ENCODE results near the gene OLA1.

The OLA1 gene

DNA sequence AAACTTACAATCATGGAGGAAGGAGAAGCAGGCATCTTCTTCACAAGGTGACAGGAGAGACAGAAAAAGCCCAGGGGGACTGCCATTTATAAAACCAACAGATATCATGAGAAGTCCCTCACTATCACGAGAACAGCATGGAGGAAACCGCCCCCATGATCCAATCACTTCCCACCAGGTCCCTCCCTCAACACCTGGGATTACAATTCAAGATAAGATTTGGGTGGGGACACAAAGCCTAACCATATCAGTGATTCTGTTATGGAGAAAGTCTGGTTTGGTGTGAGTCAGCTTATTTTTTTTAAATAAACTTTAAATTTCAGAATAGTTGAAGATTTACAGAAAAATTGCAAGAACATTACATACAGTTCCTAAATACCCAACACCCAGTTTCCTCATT, 198.4 kb downstream of the OLA1 start:
- TF ChIP-seq EZH2phosphoT487 (conservative IDR thresholded peaks at IDR 0.05; ENCODE audit: low read length), result no peak
- TF ChIP-seq, protein P1, sequence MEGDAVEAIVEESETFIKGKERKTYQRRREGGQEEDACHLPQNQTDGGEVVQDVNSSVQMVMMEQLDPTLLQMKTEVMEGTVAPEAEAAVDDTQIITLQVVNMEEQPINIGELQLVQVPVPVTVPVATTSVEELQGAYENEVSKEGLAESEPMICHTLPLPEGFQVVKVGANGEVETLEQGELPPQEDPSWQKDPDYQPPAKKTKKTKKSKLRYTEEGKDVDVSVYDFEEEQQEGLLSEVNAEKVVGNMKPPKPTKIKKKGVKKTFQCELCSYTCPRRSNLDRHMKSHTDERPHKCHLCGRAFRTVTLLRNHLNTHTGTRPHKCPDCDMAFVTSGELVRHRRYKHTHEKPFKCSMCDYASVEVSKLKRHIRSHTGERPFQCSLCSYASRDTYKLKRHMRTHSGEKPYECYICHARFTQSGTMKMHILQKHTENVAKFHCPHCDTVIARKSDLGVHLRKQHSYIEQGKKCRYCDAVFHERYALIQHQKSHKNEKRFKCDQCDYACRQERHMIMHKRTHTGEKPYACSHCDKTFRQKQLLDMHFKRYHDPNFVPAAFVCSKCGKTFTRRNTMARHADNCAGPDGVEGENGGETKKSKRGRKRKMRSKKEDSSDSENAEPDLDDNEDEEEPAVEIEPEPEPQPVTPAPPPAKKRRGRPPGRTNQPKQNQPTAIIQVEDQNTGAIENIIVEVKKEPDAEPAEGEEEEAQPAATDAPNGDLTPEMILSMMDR (IDR thresholded peaks at IDR 0.05; ENCODE audit: insufficient read depth, low read length, poor library complexity, severe bottlenecking), result no peak
- Histone ChIP-seq H3K4me2 (ENCODE audit: low read depth, low read length, poor library complexity, severe bottlenecking) (no peak overlapping the region), H3F3A (ENCODE audit: insufficient read depth) (no peaks in the 10 kb centered on the region)

DNA sequence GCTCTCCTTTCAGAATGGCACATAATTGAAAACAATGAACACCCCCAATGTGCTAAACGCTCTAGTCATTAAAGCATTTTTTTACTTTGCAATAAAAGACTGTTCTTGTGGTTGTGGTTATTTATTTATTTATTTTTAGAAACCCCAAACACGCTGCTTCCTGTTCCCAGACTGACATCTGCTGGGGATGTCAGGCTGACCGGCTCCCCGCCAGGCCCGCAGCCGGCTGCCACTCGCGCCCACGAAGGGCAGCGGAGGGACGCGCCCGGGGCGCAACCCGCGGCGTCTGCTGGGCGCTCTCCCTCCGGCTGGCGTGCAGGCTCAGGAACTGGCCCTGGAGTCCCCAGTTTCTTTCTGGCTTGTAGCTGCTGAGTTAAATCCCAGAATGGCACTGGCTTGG, 200.1 kb downstream of the OLA1 start:
- Histone ChIP-seq H3K27me3 (ENCODE audit: low read length) (no peaks in the 10 kb centered on the region), H3K9ac (ENCODE audit: low read length) (no peak overlapping the region), H3K9me3 (ENCODE audit: insufficient read depth, low read length) (no peaks in the 10 kb centered on the region), H4K20me1 (ENCODE audit: low read depth, low read length) (no peaks in the 10 kb centered on the region), H3K36me3 (ENCODE audit: low read length) (no peaks in the 10 kb centered on the region), H3K9me2 (replicated peaks; ENCODE audit: insufficient read depth, low read length) (no peaks in the 10 kb centered on the region), H2AFZ (ENCODE audit: low read depth, low read length, severe bottlenecking) (no peak overlapping the region), H3K79me2 (ENCODE audit: insufficient read depth, low read length) (no peaks in the 10 kb centered on the region), H3K4me2 (ENCODE audit: low read depth, low read length, poor library complexity, severe bottlenecking) (no peak overlapping the region), H3F3A (ENCODE audit: insufficient read depth) (no peaks in the 10 kb centered on the region), H3K4me3 (ENCODE audit: insufficient read depth, low read length, poor library complexity, severe bottlenecking) (no peak overlapping the region), H3K27ac (ENCODE audit: low read depth, low read length) (no peak overlapping the region)
- no peak for TF ChIP-seq EZH2phosphoT487 (conservative IDR thresholded peaks at IDR 0.05; ENCODE audit: low read length)
- TF ChIP-seq, protein P1 (IDR thresholded peaks at IDR 0.05; ENCODE audit: insufficient read depth, low read length, poor library complexity, severe bottlenecking), result no peak

More for the DNA sequence above, 198.4 kb downstream of the OLA1 start:
- H3K79me2 ChIP-seq (ENCODE audit: insufficient read depth, low read length), result no peaks in the 10 kb centered on the region
- no peak overlapping the region for H3K4me3 ChIP-seq (ENCODE audit: insufficient read depth, low read length, poor library complexity, severe bottlenecking)
- no peak overlapping the region for H2AFZ ChIP-seq (ENCODE audit: low read depth, low read length, severe bottlenecking)
- no peaks in the 10 kb centered on the region for H3K36me3 ChIP-seq (ENCODE audit: low read length)
- H3K9ac ChIP-seq (ENCODE audit: low read length), result no peak overlapping the region
- H4K20me1 ChIP-seq (ENCODE audit: low read depth, low read length), result no peaks in the 10 kb centered on the region
- H3K9me2 ChIP-seq (replicated peaks; ENCODE audit: insufficient read depth, low read length), result no peaks in the 10 kb centered on the region
- H3K9me3 ChIP-seq (ENCODE audit: insufficient read depth, low read length), result no peaks in the 10 kb centered on the region
- no peaks in the 10 kb centered on the region for H3K27me3 ChIP-seq (ENCODE audit: low read length)
- H3K27ac ChIP-seq (ENCODE audit: low read depth, low read length), result no peak overlapping the region

DNA sequence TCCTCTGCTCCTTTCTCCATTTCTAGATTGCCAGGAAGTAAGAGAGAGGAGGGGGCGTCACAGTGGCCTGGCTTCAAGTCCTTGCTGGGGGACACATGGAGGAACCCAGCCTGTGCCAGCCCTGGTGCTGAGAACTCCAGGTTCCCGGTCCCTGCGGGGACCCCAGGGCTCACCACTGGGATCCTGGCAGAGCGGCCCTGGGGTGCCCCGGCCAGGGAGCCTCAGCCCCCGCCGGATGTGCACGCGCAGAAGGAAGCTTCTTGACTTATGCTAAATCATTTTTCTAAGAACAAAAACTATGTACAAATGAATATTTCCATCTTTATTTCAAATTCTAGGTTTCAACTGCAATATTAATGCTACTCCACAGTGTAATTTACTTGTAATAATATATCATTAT, 200.6 kb downstream of the OLA1 start:
- H3F3A ChIP-seq (ENCODE audit: insufficient read depth), result no peaks in the 10 kb centered on the region
- no peak overlapping the region for H3K27ac ChIP-seq (ENCODE audit: low read depth, low read length)
- H3K9me3 ChIP-seq (ENCODE audit: insufficient read depth, low read length), result no peaks in the 10 kb centered on the region
- H3K4me2 ChIP-seq (ENCODE audit: low read depth, low read length, poor library complexity, severe bottlenecking), result no peak overlapping the region
- H3K9ac ChIP-seq (ENCODE audit: low read length), result no peak overlapping the region
- TF ChIP-seq, protein P1 (IDR thresholded peaks at IDR 0.05; ENCODE audit: insufficient read depth, low read length, poor library complexity, severe bottlenecking), result no peak
- no peak for TF ChIP-seq EZH2phosphoT487 (conservative IDR thresholded peaks at IDR 0.05; ENCODE audit: low read length)
- no peak overlapping the region for H3K4me3 ChIP-seq (ENCODE audit: insufficient read depth, low read length, poor library complexity, severe bottlenecking)
- no peaks in the 10 kb centered on the region for H3K36me3 ChIP-seq (ENCODE audit: low read length)
- H3K79me2 ChIP-seq (ENCODE audit: insufficient read depth, low read length), result no peaks in the 10 kb centered on the region
- H4K20me1 ChIP-seq (ENCODE audit: low read depth, low read length), result no peaks in the 10 kb centered on the region
- no peaks in the 10 kb centered on the region for H3K27me3 ChIP-seq (ENCODE audit: low read length)
- no peaks in the 10 kb centered on the region for H3K9me2 ChIP-seq (replicated peaks; ENCODE audit: insufficient read depth, low read length)
- H2AFZ ChIP-seq (ENCODE audit: low read depth, low read length, severe bottlenecking), result no peak overlapping the region
